ENCODE results near the gene CHST8. TPM values are rescaled to one million over a fixed set of nuclear protein-coding genes. Genes with fewer than 3 reads are reported as not detected.

CHST8 gene
- polyA plus RNA-seq, 1 of the 3 experiments (the other 2 are of a cell fraction), result 0.05 TPM

DNA sequence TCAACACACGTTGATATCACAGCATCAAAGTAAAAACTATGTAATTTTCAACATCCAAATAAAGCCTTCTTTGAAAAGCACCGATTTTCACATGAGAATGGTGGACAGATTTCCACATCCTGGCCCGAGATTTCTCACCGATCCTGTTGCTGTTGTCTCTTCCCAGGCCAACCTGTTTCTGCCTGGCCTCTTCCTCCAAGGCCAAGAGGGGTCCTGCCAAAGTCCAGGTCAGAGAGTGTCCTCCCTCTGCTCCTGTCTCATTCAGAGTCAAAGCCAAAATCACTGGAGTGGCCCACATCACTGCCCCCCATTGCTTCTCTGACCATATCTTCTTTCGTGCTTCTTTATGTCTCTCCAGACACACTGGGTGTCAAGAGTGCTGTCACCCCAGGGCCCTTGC is 49.5 kb downstream of the CHST8 start:
- TF ChIP-seq RFX5 (IDR thresholded peaks at IDR 0.05; ENCODE audit: low read length) (no peak), CHD2 (IDR thresholded peaks at IDR 0.05; ENCODE audit: low read length, partially characterized antibody) (no peak), NRF1 (IDR thresholded peaks at IDR 0.05; ENCODE audit: low read depth, low read length) (no peak), TEAD4 (IDR thresholded peaks at IDR 0.05; ENCODE audit: borderline replicate concordance, insufficient read depth) (no peak), SIN3A (IDR thresholded peaks at IDR 0.05; ENCODE audit: borderline replicate concordance, low read depth, low read length) (no peak), MEF2A (IDR thresholded peaks at IDR 0.05; ENCODE audit: borderline replicate concordance, low read depth) (no peak), YY1 (IDR thresholded peaks at IDR 0.05; ENCODE audit: low read depth) (no peak), FOXM1 (IDR thresholded peaks at IDR 0.05; ENCODE audit: low read depth) (no peak), GABPA (IDR thresholded peaks at IDR 0.05; ENCODE audit: low read depth) (no peak), TAF1 (IDR thresholded peaks at IDR 0.05; ENCODE audit: borderline replicate concordance, low read depth, low read length) (no peak), POLR2AphosphoS5 (IDR thresholded peaks at IDR 0.05; ENCODE audit: low read depth, low read length) (no peak), TCF12 (IDR thresholded peaks at IDR 0.05) (no peak), FOSL2 (IDR thresholded peaks at IDR 0.05; ENCODE audit: borderline replicate concordance, low read depth) (no peak), RXRA (IDR thresholded peaks at IDR 0.05; ENCODE audit: borderline replicate concordance, low read depth) (no peak)
- TF ChIP-seq, protein P1, sequence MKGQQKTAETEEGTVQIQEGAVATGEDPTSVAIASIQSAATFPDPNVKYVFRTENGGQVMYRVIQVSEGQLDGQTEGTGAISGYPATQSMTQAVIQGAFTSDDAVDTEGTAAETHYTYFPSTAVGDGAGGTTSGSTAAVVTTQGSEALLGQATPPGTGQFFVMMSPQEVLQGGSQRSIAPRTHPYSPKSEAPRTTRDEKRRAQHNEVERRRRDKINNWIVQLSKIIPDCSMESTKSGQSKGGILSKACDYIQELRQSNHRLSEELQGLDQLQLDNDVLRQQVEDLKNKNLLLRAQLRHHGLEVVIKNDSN (IDR thresholded peaks at IDR 0.05; ENCODE audit: borderline replicate concordance, low read depth), result no peak
- TF ChIP-seq, protein P2, sequence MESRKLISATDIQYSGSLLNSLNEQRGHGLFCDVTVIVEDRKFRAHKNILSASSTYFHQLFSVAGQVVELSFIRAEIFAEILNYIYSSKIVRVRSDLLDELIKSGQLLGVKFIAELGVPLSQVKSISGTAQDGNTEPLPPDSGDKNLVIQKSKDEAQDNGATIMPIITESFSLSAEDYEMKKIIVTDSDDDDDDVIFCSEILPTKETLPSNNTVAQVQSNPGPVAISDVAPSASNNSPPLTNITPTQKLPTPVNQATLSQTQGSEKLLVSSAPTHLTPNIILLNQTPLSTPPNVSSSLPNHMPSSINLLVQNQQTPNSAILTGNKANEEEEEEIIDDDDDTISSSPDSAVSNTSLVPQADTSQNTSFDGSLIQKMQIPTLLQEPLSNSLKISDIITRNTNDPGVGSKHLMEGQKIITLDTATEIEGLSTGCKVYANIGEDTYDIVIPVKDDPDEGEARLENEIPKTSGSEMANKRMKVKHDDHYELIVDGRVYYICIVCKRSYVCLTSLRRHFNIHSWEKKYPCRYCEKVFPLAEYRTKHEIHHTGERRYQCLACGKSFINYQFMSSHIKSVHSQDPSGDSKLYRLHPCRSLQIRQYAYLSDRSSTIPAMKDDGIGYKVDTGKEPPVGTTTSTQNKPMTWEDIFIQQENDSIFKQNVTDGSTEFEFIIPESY (IDR thresholded peaks at IDR 0.05; ENCODE audit: borderline replicate concordance, low read depth), result no peak
- TF ChIP-seq, protein P3, sequence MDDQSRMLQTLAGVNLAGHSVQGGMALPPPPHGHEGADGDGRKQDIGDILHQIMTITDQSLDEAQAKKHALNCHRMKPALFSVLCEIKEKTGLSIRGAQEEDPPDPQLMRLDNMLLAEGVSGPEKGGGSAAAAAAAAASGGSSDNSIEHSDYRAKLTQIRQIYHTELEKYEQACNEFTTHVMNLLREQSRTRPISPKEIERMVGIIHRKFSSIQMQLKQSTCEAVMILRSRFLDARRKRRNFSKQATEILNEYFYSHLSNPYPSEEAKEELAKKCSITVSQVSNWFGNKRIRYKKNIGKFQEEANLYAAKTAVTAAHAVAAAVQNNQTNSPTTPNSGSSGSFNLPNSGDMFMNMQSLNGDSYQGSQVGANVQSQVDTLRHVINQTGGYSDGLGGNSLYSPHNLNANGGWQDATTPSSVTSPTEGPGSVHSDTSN (IDR thresholded peaks at IDR 0.05), result no peak
- TF ChIP-seq, protein P4, sequence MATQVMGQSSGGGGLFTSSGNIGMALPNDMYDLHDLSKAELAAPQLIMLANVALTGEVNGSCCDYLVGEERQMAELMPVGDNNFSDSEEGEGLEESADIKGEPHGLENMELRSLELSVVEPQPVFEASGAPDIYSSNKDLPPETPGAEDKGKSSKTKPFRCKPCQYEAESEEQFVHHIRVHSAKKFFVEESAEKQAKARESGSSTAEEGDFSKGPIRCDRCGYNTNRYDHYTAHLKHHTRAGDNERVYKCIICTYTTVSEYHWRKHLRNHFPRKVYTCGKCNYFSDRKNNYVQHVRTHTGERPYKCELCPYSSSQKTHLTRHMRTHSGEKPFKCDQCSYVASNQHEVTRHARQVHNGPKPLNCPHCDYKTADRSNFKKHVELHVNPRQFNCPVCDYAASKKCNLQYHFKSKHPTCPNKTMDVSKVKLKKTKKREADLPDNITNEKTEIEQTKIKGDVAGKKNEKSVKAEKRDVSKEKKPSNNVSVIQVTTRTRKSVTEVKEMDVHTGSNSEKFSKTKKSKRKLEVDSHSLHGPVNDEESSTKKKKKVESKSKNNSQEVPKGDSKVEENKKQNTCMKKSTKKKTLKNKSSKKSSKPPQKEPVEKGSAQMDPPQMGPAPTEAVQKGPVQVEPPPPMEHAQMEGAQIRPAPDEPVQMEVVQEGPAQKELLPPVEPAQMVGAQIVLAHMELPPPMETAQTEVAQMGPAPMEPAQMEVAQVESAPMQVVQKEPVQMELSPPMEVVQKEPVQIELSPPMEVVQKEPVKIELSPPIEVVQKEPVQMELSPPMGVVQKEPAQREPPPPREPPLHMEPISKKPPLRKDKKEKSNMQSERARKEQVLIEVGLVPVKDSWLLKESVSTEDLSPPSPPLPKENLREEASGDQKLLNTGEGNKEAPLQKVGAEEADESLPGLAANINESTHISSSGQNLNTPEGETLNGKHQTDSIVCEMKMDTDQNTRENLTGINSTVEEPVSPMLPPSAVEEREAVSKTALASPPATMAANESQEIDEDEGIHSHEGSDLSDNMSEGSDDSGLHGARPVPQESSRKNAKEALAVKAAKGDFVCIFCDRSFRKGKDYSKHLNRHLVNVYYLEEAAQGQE (IDR thresholded peaks at IDR 0.05; ENCODE audit: low read depth, low read length), result no peak
- TF ChIP-seq, protein P5, sequence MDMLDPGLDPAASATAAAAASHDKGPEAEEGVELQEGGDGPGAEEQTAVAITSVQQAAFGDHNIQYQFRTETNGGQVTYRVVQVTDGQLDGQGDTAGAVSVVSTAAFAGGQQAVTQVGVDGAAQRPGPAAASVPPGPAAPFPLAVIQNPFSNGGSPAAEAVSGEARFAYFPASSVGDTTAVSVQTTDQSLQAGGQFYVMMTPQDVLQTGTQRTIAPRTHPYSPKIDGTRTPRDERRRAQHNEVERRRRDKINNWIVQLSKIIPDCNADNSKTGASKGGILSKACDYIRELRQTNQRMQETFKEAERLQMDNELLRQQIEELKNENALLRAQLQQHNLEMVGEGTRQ (IDR thresholded peaks at IDR 0.05; ENCODE audit: borderline replicate concordance, low read depth, low read length), result no peak
- ChIA-PET CTCF (interaction anchor here (1.3 to 2.2 kb wide), 2 partner anchors 10 to 16 kb away, joined by 3 to 5 read pairs; no protein-coding TSS in a partner anchor), POLR2A (no interaction called here)
- Histone ChIP-seq H3K79me2 (ENCODE audit: insufficient read depth) (no peaks in the 10 kb centered on the region), H4K20me1 (ENCODE audit: insufficient read depth) (no peaks in the 10 kb centered on the region), H3K9ac (no peak overlapping the region), H3F3A (replicated peaks; ENCODE audit: insufficient read depth) (no peaks in the 10 kb centered on the region), H2AFZ (ENCODE audit: low read depth) (no peak overlapping the region), H3K9me3 (no peaks in the 10 kb centered on the region), H3K9me2 (no peaks in the 10 kb centered on the region), H3K4me3 (ENCODE audit: low read depth in 2 of 2, low read length in 1 of 2) (no peak overlapping the region), H3K27me3 (ENCODE audit: insufficient read depth) (no peaks in the 10 kb centered on the region), H3K4me2 (no peak overlapping the region), H3K36me3 (replicated peaks in 1 of 2; ENCODE audit: control insufficient read depth in 1 of 2, insufficient read depth in 2 of 2, low read length in 1 of 2) (no peaks in the 10 kb centered on the region), H3K4me1 (ENCODE audit: control insufficient read depth in 1 of 2, insufficient read depth in 2 of 2, low read depth in 1 of 2, low read length in 1 of 2) (peaks cover 0 to 44% of the 10 kb centered on the region in 2 experiments; a peak in 2 of 4 replicates), H3K27ac (ENCODE audit: low read depth in 2 of 2, low read length in 1 of 2) (no peak overlapping the region)
- DNase-seq, result no peak
- WGBS (ENCODE audit: low lambda C conversion rate), result 38% methylated on average over 5 of the region's 5 CpGs

Measured in SK-N-SH (cell line).